ENCODE measurements around the gene PLPP1.
"Not testable (repeated sequence)": the region's sequence is repeated elsewhere in the genome, so short reads cannot be mapped to it uniquely, and the experiment has no call there.

PLPP1 gene

DNA sequence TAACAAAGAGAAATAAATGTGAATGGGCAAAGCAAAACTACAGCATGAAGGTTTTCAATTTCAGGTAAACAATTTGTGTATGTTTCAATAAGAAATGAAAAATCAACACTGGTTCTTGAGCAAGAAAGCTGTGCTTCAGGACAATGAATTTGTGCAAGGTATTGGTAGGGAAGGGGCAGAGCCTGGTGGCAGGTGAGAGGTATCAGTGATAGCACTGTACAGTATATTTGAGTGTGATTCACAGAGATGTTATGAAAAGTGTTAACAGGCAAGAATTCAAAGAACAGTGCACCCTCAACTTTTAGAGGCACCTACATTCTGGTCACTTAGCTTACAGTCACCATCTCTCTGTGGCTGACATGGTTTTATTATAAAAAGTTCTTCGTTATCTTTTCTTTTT lies 25.7 kb downstream of the PLPP1 start:
- no peak for DNase-seq
- Histone ChIP-seq H3K9me3 (no peaks in the 10 kb centered on the region), H3K36me3 (no peaks in the 10 kb centered on the region), H3K4me3 (ENCODE audit: low read depth, low read length) (no peak overlapping the region), H3K4me1 (no peaks in the 10 kb centered on the region), H3K27me3 (no peaks in the 10 kb centered on the region)
- TF ChIP-seq, protein P1, sequence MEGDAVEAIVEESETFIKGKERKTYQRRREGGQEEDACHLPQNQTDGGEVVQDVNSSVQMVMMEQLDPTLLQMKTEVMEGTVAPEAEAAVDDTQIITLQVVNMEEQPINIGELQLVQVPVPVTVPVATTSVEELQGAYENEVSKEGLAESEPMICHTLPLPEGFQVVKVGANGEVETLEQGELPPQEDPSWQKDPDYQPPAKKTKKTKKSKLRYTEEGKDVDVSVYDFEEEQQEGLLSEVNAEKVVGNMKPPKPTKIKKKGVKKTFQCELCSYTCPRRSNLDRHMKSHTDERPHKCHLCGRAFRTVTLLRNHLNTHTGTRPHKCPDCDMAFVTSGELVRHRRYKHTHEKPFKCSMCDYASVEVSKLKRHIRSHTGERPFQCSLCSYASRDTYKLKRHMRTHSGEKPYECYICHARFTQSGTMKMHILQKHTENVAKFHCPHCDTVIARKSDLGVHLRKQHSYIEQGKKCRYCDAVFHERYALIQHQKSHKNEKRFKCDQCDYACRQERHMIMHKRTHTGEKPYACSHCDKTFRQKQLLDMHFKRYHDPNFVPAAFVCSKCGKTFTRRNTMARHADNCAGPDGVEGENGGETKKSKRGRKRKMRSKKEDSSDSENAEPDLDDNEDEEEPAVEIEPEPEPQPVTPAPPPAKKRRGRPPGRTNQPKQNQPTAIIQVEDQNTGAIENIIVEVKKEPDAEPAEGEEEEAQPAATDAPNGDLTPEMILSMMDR (IDR thresholded peaks at IDR 0.05; ENCODE audit: low read depth, low read length): no peak

DNA sequence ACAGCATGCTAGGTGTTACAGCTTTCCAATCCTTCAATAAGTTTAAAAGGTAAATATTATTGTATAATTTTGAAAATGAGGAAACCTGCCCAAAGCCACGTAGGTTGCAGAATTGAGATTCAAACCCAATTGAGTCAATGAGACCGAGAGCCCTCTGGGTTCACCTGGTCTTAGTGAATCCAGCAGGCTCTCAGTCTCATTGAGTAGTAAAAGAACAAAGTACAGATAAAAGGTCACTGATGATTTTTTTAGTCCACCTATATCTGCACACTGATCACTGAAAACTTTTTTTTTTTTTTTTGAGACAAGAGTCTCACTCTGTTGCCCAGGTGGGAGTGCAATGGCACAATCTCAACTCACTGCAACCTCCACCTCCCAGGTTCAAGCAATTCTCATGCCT lies 27.2 kb downstream of the PLPP1 start:
- no peaks in the 10 kb centered on the region for H3K9me3 ChIP-seq
- no peaks in the 10 kb centered on the region for H3K36me3 ChIP-seq
- no peaks in the 10 kb centered on the region for H3K27me3 ChIP-seq
- DNase-seq: no peak
- TF ChIP-seq, protein P1 (IDR thresholded peaks at IDR 0.05; ENCODE audit: low read depth, low read length): no peak
- no peak overlapping the region for H3K4me3 ChIP-seq (ENCODE audit: low read depth, low read length)
- H3K4me1 ChIP-seq: no peaks in the 10 kb centered on the region

DNA sequence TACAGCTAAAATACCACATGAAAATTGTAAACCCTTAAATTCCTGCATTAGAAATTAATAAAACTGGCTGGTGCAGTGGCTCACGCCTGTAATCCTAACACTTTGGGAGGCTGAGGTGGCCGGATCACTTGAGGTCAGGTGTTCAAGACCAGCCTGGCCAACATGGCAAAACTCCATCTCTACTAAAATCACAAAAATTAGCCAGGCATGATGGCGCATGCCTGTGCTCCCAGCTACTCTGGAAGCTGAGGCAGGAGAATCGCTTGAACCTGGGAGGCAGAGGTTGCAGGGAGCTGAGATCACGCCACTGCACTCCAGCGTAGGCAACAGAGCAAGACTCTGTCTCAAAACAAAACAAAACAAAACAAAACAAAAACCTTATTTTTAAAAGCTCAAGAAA lies 29.1 kb downstream of the PLPP1 start:
- H3K36me3 ChIP-seq; H3K4me1 ChIP-seq; H3K9me3 ChIP-seq; H3K4me3 ChIP-seq (ENCODE audit: low read depth, low read length); DNase-seq; H3K27me3 ChIP-seq: not testable (repeated sequence)

DNA sequence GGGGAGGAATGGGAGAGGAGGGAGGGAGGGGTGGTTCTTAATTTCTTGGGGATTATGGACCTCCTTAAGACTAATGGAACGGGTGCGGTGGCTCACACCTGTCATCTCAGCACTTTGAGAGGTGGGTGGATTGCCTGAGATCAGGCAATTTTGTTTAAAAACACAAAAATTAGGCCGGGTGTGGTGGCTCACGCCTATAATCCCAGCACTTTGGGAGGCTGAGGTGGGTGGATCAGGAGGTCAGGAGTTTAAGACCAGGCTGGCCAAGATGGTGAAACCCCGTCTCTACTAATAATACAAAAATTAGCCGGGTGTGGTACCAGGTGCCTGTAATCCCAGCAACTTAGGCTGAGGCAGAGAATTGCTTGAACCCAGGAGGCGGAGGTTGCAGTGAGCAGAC lies 30.8 kb downstream of the PLPP1 start:
- not testable (repeated sequence) for H3K4me1 ChIP-seq; DNase-seq; H3K9me3 ChIP-seq; H3K36me3 ChIP-seq; H3K4me3 ChIP-seq (ENCODE audit: low read depth, low read length); H3K27me3 ChIP-seq

DNA sequence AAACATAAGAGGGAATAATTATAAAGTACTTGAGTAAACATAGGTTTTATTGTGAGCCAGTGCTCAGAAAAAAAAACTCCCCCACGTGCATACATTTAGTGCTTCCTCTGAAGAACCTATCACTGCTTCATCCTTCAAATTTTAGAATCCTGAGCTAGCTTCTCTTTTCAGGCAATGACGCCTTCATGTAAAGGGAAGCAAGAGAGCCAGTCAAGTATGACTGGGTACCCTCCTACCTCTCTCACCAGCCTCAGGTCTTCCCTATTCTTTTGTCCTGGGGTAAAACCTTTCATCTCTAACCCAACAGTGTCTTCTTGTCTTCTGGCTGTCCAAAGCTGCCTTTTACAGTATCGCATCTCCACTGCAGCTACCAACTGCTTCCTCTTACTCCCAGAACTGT lies 32.0 kb downstream of the PLPP1 start:
- TF ChIP-seq, protein P1 (IDR thresholded peaks at IDR 0.05; ENCODE audit: low read depth, low read length): no peak
- Histone ChIP-seq H3K36me3 (no peaks in the 10 kb centered on the region), H3K9me3 (no peaks in the 10 kb centered on the region), H3K4me1 (no peaks in the 10 kb centered on the region), H3K4me3 (ENCODE audit: low read depth, low read length) (no peak overlapping the region), H3K27me3 (no peaks in the 10 kb centered on the region)
- DNase-seq: no peak

DNA sequence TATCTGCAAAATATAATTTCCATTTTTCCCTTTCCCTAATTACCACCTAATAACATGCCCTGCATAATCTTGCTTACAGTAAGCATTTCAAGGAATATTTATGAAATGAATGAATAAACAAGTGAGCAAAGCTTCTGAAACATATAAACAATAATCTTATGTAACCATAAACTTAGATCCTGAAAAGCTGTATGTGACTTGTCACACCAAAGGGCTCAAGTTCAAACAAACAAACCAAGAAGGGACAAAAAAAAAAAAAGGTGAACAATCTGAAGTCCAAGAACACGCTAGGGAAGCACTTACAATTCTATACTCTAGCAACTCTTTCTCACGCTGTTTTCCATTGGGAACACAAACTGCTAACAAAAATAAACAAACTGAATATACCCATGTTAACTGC lies 36.3 kb downstream of the PLPP1 start:
- no peaks in the 10 kb centered on the region for H3K4me1 ChIP-seq
- H3K36me3 ChIP-seq: no peaks in the 10 kb centered on the region
- H3K9me3 ChIP-seq: no peaks in the 10 kb centered on the region
- no peak overlapping the region for H3K4me3 ChIP-seq (ENCODE audit: low read depth, low read length)
- TF ChIP-seq, protein P1 (IDR thresholded peaks at IDR 0.05; ENCODE audit: low read depth, low read length): no peak
- H3K27me3 ChIP-seq: no peaks in the 10 kb centered on the region
- DNase-seq: no peak

DNA sequence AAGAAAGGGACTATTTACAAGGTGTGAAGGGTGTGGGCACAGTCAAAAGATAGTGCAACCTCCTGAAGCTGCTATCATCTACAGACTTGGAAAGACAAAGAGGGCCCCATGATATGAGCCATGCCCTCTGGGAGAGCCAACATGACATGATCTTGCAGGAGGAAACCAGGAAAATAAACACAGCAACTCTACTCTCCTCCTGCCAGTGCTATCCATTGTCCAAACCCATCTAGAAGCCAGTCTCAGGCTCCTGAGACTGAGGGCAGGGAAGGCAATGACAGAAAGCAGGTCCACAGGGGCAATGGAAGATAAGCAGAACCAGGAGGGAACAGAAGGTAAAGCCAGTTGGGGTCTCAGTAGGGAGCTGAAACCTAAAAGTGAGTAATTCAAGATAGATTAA lies 37.1 kb downstream of the PLPP1 start:
- TF ChIP-seq, protein P1 (IDR thresholded peaks at IDR 0.05; ENCODE audit: low read depth, low read length): no peak
- H3K4me3 ChIP-seq (ENCODE audit: low read depth, low read length): no peak overlapping the region
- H3K4me1 ChIP-seq: no peaks in the 10 kb centered on the region
- no peaks in the 10 kb centered on the region for H3K27me3 ChIP-seq
- no peak for DNase-seq
- no peaks in the 10 kb centered on the region for H3K36me3 ChIP-seq
- H3K9me3 ChIP-seq: no peaks in the 10 kb centered on the region

All from BE2C (cell line).